ENCODE results near the gene DPP10. TPM values are rescaled to one million over a fixed set of nuclear protein-coding genes. Genes with fewer than 3 reads are reported as not detected.

Gene DPP10
- total RNA-seq, 1 donor from 2014 or later, result 2.4 TPM

- DNase-seq (ENCODE audit: low read depth), result no peak
- Histone ChIP-seq H3K4me3 (ENCODE audit: low read depth, low read length) (no peak overlapping the region), H3K36me3 (ENCODE audit: control insufficient read depth, insufficient read depth, low read length) (no peaks in the 10 kb centered on the region), H3K27me3 (ENCODE audit: control insufficient read depth, insufficient read depth, low read length) (no peaks in the 10 kb centered on the region)
- TF ChIP-seq CTCF (IDR thresholded peaks at IDR 0.05; ENCODE audit: insufficient read depth, low read length, poor library complexity, severe bottlenecking), result no peak
These were observed 729.3 kb downstream of the DPP10 start for GRCh38 chr2:115171751-115172150.

GRCh38 chr2:115174651-115175050 lies 732.2 kb downstream of the DPP10 start:
- H3K4me3 ChIP-seq (ENCODE audit: low read depth, low read length), result no peak overlapping the region
- DNase-seq (ENCODE audit: low read depth), result no peak
- H3K27me3 ChIP-seq (ENCODE audit: control insufficient read depth, insufficient read depth, low read length), result no peaks in the 10 kb centered on the region
- H3K36me3 ChIP-seq (ENCODE audit: control insufficient read depth, insufficient read depth, low read length), result no peaks in the 10 kb centered on the region
- no peak for TF ChIP-seq CTCF (IDR thresholded peaks at IDR 0.05; ENCODE audit: insufficient read depth, low read length, poor library complexity, severe bottlenecking)

GRCh38 chr2:115183144-115183543 lies 740.7 kb downstream of the DPP10 start:
- no peak for TF ChIP-seq CTCF (IDR thresholded peaks at IDR 0.05; ENCODE audit: insufficient read depth, low read length, poor library complexity, severe bottlenecking)
- Histone ChIP-seq H3K4me3 (ENCODE audit: low read depth, low read length) (no peak overlapping the region), H3K36me3 (ENCODE audit: control insufficient read depth, insufficient read depth, low read length) (no peaks in the 10 kb centered on the region), H3K27me3 (ENCODE audit: control insufficient read depth, insufficient read depth, low read length) (no peaks in the 10 kb centered on the region)
- no peak for DNase-seq (ENCODE audit: low read depth)

- DNase-seq (ENCODE audit: low read depth), result no peak
- Histone ChIP-seq H3K4me3 (ENCODE audit: low read depth, low read length) (no peak overlapping the region), H3K36me3 (ENCODE audit: control insufficient read depth, insufficient read depth, low read length) (no peaks in the 10 kb centered on the region), H3K27me3 (ENCODE audit: control insufficient read depth, insufficient read depth, low read length) (no peaks in the 10 kb centered on the region)
- no peak for TF ChIP-seq CTCF (IDR thresholded peaks at IDR 0.05; ENCODE audit: insufficient read depth, low read length, poor library complexity, severe bottlenecking)
These were observed 748.0 kb downstream of the DPP10 start for GRCh38 chr2:115190459-115190858.

- Histone ChIP-seq H3K27me3 (ENCODE audit: control insufficient read depth, insufficient read depth, low read length) (no peaks in the 10 kb centered on the region), H3K4me3 (ENCODE audit: low read depth, low read length) (no peak overlapping the region), H3K36me3 (ENCODE audit: control insufficient read depth, insufficient read depth, low read length) (no peaks in the 10 kb centered on the region)
- no peak for TF ChIP-seq CTCF (IDR thresholded peaks at IDR 0.05; ENCODE audit: insufficient read depth, low read length, poor library complexity, severe bottlenecking)
- DNase-seq (ENCODE audit: low read depth), result no peak
These were observed 752.2 kb downstream of the DPP10 start for GRCh38 chr2:115194623-115195022.

- Histone ChIP-seq H3K4me3 (ENCODE audit: low read depth, low read length) (no peak overlapping the region), H3K27me3 (ENCODE audit: control insufficient read depth, insufficient read depth, low read length) (no peaks in the 10 kb centered on the region)
- no peak for TF ChIP-seq CTCF (IDR thresholded peaks at IDR 0.05; ENCODE audit: insufficient read depth, low read length, poor library complexity, severe bottlenecking)
These were observed 754.1 kb downstream of the DPP10 start for GRCh38 chr2:115196587-115196986.

More at GRCh38 chr2:115196587-115196986, 754.1 kb downstream of the DPP10 start:
- H3K36me3 ChIP-seq (ENCODE audit: control insufficient read depth, insufficient read depth, low read length), result no peaks in the 10 kb centered on the region
- no peak for DNase-seq (ENCODE audit: low read depth)
